GM04503 (cell line): ENCODE measurements around the gene DNAAF2.
"Not testable (repeated sequence)": the region's sequence is repeated elsewhere in the genome, so short reads cannot be mapped to it uniquely, and the experiment has no call there.

ENCODE experiments used
- DNase-seq: peaks from one replicate; pipeline ENCODE4 v3.0.0-alpha.2; 2012; ENCODE audit warnings: low read depth

DNAAF2 gene, protein sequence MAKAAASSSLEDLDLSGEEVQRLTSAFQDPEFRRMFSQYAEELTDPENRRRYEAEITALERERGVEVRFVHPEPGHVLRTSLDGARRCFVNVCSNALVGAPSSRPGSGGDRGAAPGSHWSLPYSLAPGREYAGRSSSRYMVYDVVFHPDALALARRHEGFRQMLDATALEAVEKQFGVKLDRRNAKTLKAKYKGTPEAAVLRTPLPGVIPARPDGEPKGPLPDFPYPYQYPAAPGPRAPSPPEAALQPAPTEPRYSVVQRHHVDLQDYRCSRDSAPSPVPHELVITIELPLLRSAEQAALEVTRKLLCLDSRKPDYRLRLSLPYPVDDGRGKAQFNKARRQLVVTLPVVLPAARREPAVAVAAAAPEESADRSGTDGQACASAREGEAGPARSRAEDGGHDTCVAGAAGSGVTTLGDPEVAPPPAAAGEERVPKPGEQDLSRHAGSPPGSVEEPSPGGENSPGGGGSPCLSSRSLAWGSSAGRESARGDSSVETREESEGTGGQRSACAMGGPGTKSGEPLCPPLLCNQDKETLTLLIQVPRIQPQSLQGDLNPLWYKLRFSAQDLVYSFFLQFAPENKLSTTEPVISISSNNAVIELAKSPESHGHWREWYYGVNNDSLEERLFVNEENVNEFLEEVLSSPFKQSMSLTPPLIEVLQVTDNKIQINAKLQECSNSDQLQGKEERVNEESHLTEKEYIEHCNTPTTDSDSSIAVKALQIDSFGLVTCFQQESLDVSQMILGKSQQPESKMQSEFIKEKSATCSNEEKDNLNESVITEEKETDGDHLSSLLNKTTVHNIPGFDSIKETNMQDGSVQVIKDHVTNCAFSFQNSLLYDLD

DNA sequence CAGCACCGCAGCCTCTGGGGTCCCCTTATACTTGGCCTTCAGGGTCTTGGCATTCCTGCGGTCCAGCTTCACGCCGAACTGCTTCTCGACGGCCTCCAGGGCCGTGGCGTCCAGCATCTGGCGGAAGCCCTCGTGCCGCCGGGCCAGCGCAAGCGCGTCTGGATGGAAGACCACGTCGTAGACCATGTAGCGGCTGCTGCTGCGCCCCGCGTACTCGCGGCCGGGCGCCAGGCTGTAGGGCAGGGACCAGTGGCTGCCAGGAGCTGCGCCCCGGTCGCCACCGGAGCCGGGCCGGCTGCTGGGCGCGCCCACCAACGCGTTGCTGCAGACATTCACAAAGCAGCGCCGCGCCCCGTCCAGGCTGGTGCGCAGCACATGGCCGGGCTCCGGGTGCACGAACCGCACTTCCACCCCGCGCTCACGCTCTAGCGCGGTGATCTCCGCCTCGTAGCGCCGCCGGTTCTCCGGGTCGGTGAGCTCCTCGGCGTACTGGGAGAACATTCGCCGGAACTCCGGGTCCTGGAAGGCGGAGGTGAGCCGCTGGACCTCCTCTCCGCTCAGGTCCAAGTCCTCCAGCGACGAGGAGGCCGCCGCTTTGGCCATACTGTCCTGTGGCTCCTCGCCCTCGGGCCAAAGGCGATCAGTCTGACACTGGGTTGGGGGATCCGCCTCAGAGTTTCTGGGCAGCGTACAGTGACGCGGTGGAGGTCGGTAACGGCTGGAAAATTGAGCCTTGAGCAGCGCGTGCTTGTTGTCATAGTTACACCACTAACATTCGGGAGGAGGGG is at the start of gene DNAAF2:
Gene DNAAF2 (minus strand): TSS at position 698 of the 788 bp plus-strand sequence. CDS start 95 bp downstream, at position 603.
- DNase-seq: no peak

DNA sequence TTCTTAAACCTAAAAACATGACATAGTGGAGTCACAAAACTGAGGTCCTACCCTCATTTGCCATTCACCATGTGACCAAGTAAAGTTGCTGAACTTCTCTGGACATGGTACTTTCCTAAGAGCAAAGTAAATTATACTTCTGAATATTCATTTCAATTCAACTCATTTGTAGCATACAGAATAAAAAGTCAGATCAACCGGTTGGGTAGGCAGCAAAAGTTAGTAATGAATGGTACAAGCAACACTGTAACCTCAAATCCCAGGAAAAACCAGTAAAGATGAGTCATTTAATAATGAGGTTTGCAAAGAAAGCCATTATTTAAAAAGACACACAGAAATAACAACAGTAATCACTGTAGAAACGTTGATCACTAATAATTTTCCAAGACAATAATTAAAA is 44.2 kb upstream of the DNAAF2 start:
- no peak for DNase-seq

DNA sequence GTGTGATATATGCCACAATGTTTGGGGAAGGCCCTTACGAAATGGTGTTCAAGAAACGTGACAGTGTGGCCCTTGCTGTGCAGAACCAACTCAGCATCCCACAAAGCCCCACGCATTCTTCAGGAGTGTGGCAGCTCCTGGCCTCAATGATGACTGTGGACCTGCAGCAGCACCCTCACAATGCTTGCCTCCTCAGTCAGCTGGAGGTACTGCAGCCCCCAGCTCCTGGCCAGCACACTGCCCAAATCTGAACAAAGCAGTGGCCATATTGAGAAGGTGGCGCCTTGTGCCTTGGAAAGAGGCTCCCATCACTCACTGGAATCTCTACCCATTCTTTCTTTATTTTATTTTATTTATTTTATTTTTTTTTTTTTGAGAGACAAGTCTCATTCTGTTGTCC is 42.6 kb upstream of the DNAAF2 start:
- DNase-seq: no peak

DNA sequence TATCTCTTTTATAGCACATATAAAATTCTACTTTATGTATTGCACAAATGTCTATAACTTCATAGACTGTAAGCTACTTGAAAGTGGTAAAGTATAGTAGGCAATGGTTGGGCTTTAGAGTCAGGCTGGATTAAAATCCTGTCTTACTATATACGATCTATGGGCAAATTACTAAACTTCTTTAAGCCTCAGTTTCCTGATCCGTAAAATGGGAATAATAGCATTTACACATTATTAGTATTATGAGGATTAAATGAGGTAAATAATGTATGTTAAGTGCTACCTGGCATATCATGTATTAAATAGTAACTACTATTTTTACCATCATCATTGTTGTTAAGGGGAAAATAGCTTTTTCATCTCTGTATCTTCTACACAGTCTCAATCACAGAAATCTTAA is 38.5 kb upstream of the DNAAF2 start:
- DNase-seq: no peak

DNA sequence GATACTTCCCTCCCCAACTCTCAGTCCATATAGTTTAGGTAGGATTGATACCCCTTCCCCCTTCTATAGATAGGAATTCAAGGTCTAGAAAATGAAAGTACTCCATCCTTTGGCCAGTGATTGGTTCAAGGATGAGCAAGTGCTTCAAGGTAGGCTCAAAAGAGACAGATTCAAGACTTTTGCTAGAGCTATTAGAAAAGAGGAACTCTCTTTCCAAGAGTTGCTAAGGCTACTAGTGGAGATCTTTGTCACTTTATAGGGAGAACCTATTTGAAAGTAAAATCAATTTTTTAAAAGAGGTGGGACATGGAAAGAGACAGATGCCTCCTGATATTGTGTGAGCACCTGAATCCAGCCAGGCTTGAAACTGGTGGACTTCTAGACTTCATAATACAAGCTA is 35.4 kb upstream of the DNAAF2 start:
- no peak for DNase-seq

DNA sequence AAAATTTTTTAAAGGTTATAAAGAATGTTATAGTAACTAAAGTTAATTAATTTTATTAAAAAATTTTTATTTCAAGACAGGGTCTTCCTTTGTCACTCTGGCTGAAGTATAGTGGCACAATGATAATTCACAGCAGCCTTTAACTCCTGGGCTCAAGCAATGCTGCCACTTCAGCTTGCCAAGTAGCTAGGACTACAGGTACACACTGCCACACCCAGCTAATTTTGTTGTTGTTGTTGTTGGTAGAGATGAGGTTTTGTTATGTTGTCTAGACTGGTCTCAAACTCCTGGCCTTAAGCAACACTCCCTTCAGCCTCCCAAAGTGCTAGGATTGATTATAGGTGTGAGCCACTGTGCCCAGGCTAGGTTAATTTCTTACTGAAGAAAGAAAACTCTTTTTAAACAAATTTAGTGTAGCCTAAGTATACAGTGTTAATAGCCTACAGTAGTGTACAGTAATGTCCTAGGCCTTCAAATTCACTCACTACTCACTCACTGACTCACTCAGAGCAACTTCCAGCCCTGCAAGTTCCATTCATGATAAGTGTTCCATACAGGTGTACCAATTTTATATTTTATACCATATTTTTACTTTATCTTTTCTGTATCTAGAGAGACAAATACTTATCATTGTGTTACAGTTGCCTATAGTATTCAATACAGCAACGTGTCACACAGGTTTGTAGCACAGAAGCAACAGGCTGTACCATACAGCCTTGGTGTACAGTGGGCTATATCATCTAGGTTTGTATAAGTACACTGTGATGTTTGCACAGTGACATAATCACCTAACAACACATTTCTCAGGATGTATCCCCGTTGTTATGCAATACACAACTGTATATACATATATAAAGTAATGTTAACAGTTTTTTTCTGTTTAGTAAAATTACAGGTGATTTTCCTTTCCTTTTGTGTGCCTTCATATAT is 24.7 kb upstream of the DNAAF2 start:
- DNase-seq: no peak

DNA sequence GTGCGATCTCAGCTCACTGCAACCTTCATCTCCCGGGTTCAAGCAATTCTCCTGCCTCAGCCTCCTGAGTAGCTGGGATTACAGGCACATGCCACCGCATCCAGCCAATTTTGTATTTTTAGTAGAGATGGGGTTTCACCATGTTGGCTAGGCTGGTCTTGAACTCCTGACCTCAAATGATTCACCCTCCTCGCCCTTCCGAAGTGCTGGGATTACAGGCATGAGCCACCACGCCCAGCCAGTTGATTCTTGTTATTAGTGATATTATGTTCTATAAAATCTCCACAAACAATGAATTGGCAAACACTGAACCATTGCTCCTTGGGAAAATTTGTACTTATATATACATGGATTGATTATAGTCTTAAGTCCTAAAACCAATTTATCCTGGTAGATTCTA is 22.5 kb upstream of the DNAAF2 start:
- not testable (repeated sequence) for DNase-seq

DNA sequence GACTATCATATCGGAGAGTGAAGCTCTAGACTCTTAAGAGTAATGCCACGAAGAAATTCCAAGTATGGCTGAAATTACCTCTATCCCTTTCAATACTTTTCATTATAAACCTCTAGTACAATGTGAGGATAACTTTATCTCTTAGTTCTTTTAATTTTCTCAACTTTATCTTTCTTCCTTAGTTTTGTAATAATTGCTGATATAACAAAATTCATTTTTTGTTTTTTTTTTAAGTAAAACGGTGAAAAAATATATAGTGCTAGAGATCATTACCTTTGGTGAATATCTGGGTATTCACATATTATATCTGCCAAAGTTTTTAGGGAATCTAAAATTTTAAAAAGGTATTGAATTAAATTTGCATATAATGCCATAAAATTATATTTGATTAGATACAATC is 19.5 kb upstream of the DNAAF2 start:
- DNase-seq: no peak

DNA sequence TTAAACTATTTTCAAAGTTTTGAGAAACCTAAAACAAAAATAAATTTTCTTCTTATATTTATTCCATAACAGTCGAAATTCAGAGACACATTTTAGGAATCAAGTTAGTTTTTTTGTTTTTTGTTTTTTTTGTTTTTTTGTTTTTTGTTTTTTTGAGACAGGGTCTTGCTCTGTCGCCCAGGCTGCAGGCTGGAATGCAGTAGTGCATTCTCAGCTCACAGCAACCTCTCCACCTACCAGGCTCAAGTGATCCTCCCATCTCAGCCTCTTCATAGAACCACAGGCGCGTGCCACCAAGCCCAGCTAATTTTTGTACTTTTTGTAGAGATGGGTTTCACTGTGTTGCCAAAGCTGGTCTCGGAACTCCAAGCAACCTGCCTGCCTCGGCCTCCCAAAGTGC is 18.5 kb upstream of the DNAAF2 start:
- DNase-seq: no peak

DNA sequence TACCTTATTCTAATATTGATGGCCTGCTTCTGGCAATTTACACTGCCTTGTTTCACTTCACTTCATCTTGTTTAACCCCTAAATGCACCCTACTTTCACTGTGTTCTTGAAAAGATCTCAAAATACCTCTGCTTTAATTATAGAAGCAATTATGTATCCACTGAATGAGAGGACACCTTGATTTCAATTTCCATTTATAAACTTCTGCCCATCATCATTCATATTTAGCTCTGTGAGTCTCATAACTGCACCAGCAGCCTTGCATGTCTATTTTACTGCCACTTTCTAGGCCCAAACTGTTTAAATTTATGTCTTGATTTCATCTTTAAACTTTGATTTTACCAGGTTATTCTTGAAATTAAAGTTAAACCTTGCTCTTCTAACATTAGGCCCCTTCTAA is 7.1 kb upstream of the DNAAF2 start:
- no peak for DNase-seq

DNA sequence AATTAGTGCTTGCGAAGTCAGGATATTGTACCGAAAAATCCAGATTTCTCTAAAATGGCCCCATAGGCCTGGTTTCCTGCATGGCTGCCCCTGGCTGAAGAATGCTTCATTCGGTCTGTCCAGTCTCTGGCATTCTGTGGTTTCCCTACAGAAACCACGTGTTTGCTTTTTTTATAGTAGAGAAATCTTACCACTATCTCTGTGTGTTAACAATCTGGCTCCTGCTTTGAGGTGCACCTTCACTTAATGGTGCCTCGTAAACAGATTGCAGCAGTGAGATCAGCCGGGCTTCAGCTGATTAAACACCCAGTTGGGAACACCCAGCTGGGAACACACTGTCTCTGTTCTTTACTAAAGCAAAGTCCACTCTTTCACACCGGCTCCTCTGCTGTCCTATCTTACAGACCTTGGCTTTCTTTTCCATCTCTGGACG is 6.7 kb upstream of the DNAAF2 start:
- no peak for DNase-seq

DNA sequence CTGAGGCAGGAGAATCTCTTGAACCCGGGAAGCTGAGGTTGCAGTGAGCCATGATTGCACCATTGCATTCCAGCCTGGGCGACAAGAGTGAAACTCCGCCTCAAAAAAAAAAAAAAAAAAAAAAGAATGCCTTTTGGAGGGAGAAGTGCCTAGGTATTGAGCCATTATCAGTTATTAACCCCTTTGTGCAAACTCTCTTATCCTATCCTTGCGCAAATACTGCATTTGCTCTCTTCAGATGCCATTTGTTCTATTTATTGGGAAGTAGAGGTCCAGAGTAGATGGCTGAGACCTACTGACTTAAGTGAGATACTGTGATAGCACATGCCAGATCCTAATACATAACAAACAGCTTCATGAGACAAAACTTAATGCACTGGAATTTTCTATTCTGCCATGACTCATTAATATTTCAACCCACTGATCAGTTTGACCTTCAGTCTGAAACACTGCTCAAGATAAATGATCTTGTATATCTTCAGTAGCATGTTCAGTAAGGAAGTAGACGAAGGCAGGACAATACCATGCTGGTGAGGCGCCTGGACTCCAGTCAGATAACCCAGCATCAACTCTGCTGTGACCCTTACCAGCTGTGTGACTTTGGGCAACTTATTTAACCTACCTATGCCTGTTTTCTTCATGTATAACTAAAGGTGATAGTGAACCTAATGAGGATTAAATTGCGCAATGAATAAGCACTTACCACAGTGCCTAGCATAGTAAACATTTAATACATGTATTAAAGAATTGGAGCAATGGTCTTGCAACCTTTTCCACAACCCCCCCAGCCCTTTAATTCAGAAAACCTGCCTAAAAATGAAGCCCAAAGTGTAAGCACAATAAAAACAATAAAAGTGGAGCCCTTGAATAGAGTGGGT is 5.7 kb upstream of the DNAAF2 start:
- DNase-seq: no peak

DNA sequence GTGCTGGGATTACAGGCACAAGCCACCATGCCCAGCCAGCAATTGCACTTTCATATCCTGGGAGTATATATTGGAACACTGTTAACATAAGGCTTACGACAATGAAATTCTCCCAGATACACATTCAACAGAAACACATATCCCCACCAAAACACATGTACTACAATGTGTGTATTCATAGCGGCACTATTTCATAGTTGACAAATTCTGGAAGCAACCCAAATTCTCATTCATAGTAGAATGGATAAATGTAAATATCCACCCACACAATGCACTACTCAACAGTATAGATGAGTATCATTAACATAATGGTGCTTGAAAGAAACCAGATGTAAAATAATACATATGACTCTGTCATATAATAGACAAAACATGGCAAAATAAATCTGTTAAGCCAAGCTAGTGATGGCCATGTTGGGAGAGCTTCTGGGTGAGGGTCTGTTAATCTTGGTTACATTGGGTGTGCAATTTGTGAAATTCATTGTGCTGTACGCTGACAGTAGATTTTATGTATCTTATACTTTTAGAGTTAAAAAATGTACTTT is 2.6 kb upstream of the DNAAF2 start:
- DNase-seq: no peak

DNA sequence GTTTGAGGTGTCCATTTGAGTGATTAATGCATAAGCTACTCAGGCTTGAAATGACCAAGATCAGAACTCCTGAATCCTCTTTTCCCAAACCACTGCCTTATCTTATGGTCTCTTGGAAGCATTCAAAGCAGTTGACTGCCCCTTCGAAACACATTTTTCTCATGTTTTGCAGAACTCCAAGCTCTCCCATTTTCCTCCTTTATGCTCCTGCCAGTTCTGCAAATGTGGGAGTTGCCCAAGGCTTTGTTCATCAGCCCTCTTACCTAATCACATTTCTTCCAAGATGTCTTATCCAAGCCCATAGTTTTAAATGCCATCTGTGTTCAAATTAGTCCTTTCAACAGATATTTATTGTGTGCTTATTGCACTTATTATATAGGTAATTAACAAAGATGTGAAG is 1.8 kb upstream of the DNAAF2 start:
- DNase-seq: no peak

DNA sequence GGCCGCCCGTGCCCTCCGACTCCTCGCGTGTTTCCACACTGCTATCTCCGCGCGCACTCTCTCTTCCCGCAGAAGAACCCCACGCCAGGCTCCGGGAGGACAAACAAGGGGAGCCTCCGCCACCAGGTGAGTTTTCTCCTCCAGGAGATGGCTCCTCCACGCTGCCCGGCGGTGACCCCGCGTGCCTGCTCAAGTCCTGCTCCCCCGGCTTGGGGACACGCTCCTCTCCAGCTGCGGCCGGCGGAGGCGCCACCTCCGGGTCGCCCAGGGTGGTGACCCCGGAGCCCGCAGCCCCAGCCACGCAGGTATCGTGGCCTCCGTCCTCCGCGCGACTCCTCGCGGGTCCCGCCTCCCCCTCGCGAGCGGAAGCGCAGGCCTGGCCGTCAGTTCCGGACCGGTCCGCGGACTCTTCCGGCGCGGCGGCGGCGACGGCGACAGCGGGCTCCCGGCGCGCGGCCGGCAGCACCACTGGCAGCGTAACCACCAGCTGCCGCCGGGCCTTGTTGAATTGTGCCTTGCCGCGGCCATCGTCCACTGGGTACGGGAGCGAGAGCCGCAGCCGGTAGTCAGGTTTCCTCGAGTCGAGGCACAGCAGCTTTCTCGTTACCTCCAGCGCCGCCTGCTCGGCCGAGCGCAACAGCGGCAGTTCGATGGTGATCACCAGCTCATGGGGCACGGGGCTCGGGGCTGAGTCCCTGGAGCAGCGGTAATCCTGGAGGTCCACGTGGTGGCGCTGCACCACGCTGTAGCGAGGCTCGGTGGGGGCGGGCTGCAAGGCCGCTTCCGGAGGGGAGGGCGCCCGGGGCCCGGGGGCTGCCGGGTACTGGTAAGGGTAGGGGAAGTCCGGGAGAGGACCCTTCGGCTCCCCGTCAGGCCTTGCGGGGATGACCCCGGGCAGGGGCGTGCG is 1.2 kb downstream of the DNAAF2 start:
- peak; percentile 54 for DNase-seq

DNA sequence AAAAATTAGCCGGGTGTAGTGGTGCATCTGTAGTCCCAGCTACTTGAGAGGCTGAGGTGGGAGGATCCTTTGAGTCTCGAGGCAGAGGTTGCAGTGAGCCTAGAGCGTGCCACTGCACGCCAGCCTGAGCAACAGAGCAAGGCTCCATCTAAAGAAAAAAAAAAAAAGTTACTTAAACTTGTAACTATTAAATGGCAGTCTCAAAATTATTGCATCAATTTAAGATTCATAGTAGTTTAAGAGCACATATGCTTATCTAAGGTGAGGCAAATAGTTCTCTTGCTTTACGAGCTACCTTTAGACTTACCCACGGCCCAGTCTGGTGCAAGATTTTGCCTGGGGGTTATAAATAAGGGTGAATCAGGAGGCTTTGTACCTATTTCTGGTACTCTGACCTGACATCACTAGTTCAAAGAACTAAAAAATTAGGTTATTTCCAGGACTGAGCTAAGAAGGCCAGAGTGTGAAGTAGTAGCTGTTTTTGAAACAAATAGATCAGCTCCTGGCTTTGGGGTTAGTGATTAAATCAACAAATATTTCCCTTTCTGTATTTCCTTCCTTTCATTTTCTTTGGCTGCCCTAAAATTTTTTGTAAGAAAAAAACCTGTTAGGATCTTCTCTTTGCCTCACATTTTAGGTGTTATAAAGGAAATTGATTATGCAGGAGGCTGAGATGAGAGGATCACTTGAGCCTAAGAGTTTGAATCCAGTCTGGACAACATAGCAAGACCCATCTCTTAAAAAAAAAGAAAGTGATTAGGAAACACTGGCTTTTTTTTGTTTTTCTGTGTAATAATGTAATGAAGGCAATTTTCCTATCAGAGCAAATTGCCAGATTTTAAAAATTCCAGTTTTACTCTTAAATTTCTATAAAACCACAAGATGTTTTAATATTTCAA is 10.9 kb downstream of the DNAAF2 start:
- no peak for DNase-seq

DNA sequence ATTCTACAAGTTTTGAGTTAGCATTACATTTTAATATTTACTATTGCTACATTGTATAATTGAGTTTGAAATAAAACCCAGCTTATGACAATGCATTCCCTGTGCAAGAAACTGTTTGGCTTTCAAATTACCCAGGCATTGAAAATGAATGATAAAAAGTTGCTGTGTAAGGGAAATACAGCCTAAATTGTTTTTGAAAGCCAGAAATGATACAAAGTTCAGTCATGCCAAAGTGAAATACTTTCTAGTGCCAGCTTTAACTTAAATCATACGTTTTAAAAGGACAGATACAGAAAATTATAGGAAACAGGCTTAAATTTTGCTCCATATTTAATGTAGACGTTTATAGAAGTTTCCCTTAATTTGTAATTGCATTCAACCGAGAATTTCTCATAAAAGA is 11.7 kb downstream of the DNAAF2 start:
- no peak for DNase-seq

DNA sequence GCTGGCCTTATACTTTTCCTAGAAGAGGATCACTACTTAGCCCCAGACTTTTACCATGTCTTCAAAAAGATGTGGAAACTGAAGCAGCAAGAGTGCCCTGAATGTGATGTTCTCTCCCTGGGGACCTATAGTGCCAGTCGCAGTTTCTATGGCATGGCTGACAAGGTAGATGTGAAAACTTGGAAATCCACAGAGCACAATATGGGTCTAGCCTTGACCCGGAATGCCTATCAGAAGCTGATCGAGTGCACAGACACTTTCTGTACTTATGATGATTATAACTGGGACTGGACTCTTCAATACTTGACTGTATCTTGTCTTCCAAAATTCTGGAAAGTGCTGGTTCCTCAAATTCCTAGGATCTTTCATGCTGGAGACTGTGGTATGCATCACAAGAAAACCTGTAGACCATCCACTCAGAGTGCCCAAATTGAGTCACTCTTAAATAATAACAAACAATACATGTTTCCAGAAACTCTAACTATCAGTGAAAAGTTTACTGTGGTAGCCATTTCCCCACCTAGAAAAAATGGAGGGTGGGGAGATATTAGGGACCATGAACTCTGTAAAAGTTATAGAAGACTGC is 12.9 kb downstream of the DNAAF2 start:
- DNase-seq: no peak
